K562 (cell line): Measurements from ENCODE around the gene AAMP.

Experiments
- E2F3 ChIP-seq: fragments of 250-450 bp; sonication (Bioruptor Pico); IDR thresholded peaks from 2 replicates; pipeline ENCODE4 v1.4.0; 2020; ENCODE audit warnings: mild to moderate bottlenecking
- FOXJ3 ChIP-seq: sonication (generic); formaldehyde crosslinking; IDR thresholded peaks from 2 replicates; pipeline ENCODE4 v1.4.0; 2020; ENCODE audit warnings: mild to moderate bottlenecking, missing genetic modification reagents
- THAP7 ChIP-seq: fragments of 250-450 bp; sonication (Bioruptor Pico); IDR thresholded peaks from 2 replicates; pipeline ENCODE4 v1.5.0; 2021
- USF2 ChIP-seq: sonication (generic); formaldehyde crosslinking; IDR thresholded peaks from 2 replicates; pipeline ENCODE4 v1.5.0; 2020; ENCODE audit warnings: missing genetic modification reagents
- ZZZ3 ChIP-seq: fragments of 450-650 bp; IDR thresholded peaks from 2 replicates; pipeline ENCODE4 v1.6.1; 2016; ENCODE audit warnings: antibody characterized with exemption, mild to moderate bottlenecking, moderate library complexity
- TF ChIP-seq, protein P1 (sequence below), 3 experiments: IDR thresholded peaks in 2 of 3; conservative IDR thresholded peaks in 1 of 3; 2 replicates each; pipeline ENCODE4 v1.5.1; 2011 to 2012; ENCODE audit warnings: low read length in 3 of 3, mild to moderate bottlenecking in 3 of 3, control low read depth in 2 of 3, improper control_type of control experiment in 1 of 3, inconsistent platforms in 1 of 3, low read depth in 1 of 3, mixed read lengths in 1 of 3, moderate library complexity in 1 of 3; ENCODE audit not compliant: insufficient read depth in 2 of 3

GRCh38 chr2:218271865-218272530 is 2.1 kb upstream of the AAMP start:
- TF ChIP-seq, protein P1, sequence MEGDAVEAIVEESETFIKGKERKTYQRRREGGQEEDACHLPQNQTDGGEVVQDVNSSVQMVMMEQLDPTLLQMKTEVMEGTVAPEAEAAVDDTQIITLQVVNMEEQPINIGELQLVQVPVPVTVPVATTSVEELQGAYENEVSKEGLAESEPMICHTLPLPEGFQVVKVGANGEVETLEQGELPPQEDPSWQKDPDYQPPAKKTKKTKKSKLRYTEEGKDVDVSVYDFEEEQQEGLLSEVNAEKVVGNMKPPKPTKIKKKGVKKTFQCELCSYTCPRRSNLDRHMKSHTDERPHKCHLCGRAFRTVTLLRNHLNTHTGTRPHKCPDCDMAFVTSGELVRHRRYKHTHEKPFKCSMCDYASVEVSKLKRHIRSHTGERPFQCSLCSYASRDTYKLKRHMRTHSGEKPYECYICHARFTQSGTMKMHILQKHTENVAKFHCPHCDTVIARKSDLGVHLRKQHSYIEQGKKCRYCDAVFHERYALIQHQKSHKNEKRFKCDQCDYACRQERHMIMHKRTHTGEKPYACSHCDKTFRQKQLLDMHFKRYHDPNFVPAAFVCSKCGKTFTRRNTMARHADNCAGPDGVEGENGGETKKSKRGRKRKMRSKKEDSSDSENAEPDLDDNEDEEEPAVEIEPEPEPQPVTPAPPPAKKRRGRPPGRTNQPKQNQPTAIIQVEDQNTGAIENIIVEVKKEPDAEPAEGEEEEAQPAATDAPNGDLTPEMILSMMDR (IDR thresholded peaks at IDR 0.05 in 2 of 3, conservative IDR thresholded peaks at IDR 0.05 in 1 of 3; ENCODE audit: insufficient read depth in 2 of 3, low read depth in 1 of 3, low read length in 3 of 3), result no peak
- TF ChIP-seq USF2 (CRISPR knock-in tag), result no peak
- no peak for TF ChIP-seq ZZZ3
- no peak for TF ChIP-seq E2F3
- TF ChIP-seq FOXJ3 (CRISPR knock-in tag), result no peak
- TF ChIP-seq THAP7, result no peak
